Measurements from ENCODE around the gene MYO15A. TPM values are rescaled to one million over a fixed set of nuclear protein-coding genes. Genes with fewer than 3 reads are reported as not detected.

Gene MYO15A
- total RNA-seq, 1 experiment from 2014 or later: 2.8 TPM

GRCh38 chr17:18228176-18228682 is 119.7 kb downstream of the MYO15A start:
- H3K27ac ChIP-seq (ENCODE audit: low read depth, low read length): no peak overlapping the region
- DNase-seq (ENCODE audit: low read depth, low spot score): no peak
- no peak overlapping the region for H3K4me3 ChIP-seq (replicated peaks in 1 of 2; ENCODE audit: low read depth in 1 of 2, low read length in 2 of 2)
- no peak for TF ChIP-seq EZH2phosphoT487 (IDR thresholded peaks at IDR 0.05; ENCODE audit: borderline replicate concordance)
- no peak for TF ChIP-seq POLR2A (IDR thresholded peaks at IDR 0.05; ENCODE audit: borderline replicate concordance, extremely low read depth, insufficient read depth, insufficient read length)
- no peak for TF ChIP-seq CTCF (IDR thresholded peaks at IDR 0.05 in 2 of 3, conservative IDR thresholded peaks at IDR 0.05 in 1 of 3; ENCODE audit: borderline replicate concordance in 1 of 3, insufficient read depth in 1 of 3, low read depth in 2 of 3, low read length in 2 of 3)
- TF ChIP-seq JUND (IDR thresholded peaks at IDR 0.05): no peak
- no peak for TF ChIP-seq YY1 (IDR thresholded peaks at IDR 0.05; ENCODE audit: extremely low read depth, insufficient replicate concordance, low read depth, low read length)
- no peak for TF ChIP-seq ZNF274 (IDR thresholded peaks at IDR 0.05; ENCODE audit: low read depth, low read length)
- no peak for TF ChIP-seq SRF (IDR thresholded peaks at IDR 0.05; ENCODE audit: low read depth)
- TF ChIP-seq SIN3A (IDR thresholded peaks at IDR 0.05; ENCODE audit: low read depth): no peak
- no peak for TF ChIP-seq ZBTB33 (IDR thresholded peaks at IDR 0.05; ENCODE audit: extremely low read depth, insufficient replicate concordance, low read length)
- TF ChIP-seq ZFX (IDR thresholded peaks at IDR 0.05): no peak
- TF ChIP-seq EGR1 (IDR thresholded peaks at IDR 0.05; ENCODE audit: low read depth): no peak
- TF ChIP-seq ATF3 (IDR thresholded peaks at IDR 0.05): no peak
- ChIA-PET RAD21 (ENCODE audit: low non-redundant PET in 1 of 2, low total read pairs in 2 of 2, uncharacterized antibody in 2 of 2, unreplicated experiment in 2 of 2) (no interaction called here), CTCF (no interaction called here), POLR2A (no interaction called here)
- H3K36me3 ChIP-seq (ENCODE audit: control insufficient read depth in 1 of 2, insufficient read depth in 2 of 2, low read length in 2 of 2): no peaks in the 10 kb centered on the region
- no peaks in the 10 kb centered on the region for H3K27me3 ChIP-seq (ENCODE audit: insufficient read depth, low read length)
- no peak overlapping the region for H3K4me2 ChIP-seq (ENCODE audit: low read length)
- H3K9ac ChIP-seq (ENCODE audit: low read length): no peak overlapping the region
- H4K20me1 ChIP-seq (ENCODE audit: insufficient read depth): no peaks in the 10 kb centered on the region
- no peaks in the 10 kb centered on the region for H3K9me2 ChIP-seq (ENCODE audit: insufficient read depth)
- peaks cover 17% of the 10 kb centered on the region for H3K79me2 ChIP-seq (ENCODE audit: insufficient read depth, low read length)
- no peak for ATAC-seq
- peaks cover 12 to 21% of the 10 kb centered on the region in 2 experiments; a peak in 3 of 4 replicates for H3K4me1 ChIP-seq (ENCODE audit: control insufficient read depth in 1 of 2, insufficient read depth in 2 of 2, low read length in 2 of 2)
- H2AFZ ChIP-seq (ENCODE audit: low read depth, low read length, poor library complexity, severe bottlenecking): no peak overlapping the region
- BruUV-seq (replicated peaks): no TSS peak
- intact Hi-C loops (cut with micrococcal nuclease): no loop called here
- H3K9me3 ChIP-seq (ENCODE audit: control insufficient read depth in 1 of 2, insufficient read depth in 1 of 2, low read depth in 1 of 2, low read length in 2 of 2): no peaks in the 10 kb centered on the region

All from HCT116 (cell line).